ENCODE measurements around the gene ATF4.

Gene ATF4

GRCh38 chr22:39475902-39476301, 44.5 kb upstream of the ATF4 start:
- peaks cover 85% of the 10 kb centered on the region for H3K79me2 ChIP-seq (ENCODE audit: control insufficient read depth, low read length)

GRCh38 chr22:39476664-39477063, 43.7 kb upstream of the ATF4 start:
- H3F3A ChIP-seq (ENCODE audit: control insufficient read depth, insufficient read depth): peaks cover 11% of the 10 kb centered on the region
- H3K9me3 ChIP-seq (ENCODE audit: control insufficient read depth, insufficient read depth, low read length): no peaks in the 10 kb centered on the region
- H3K36me3 ChIP-seq (ENCODE audit: control insufficient read depth, low read length): peaks cover 57% of the 10 kb centered on the region
- no peak overlapping the region for H3K27ac ChIP-seq (ENCODE audit: low read depth, low read length)
- peaks cover 30% of the 10 kb centered on the region for H3K4me1 ChIP-seq (ENCODE audit: control insufficient read depth, low read length)
- peaks cover 89% of the 10 kb centered on the region for H3K79me2 ChIP-seq (ENCODE audit: control insufficient read depth, low read length)
- TF ChIP-seq EZH2phosphoT487 (IDR thresholded peaks at IDR 0.05; ENCODE audit: borderline replicate concordance, low read length): no peak
- TF ChIP-seq CTCF (IDR thresholded peaks at IDR 0.05; ENCODE audit: low read depth, low read length, poor library complexity, severe bottlenecking): no peak
- H3K4me2 ChIP-seq (ENCODE audit: low read length): no peak overlapping the region
- H4K20me1 ChIP-seq (ENCODE audit: control insufficient read depth, insufficient read depth, low read depth, low read length): peaks cover 3% of the 10 kb centered on the region; the same call in 1 of the 2 replicates
- H3K4me3 ChIP-seq (ENCODE audit: low read length): no peak overlapping the region
- H3K27me3 ChIP-seq (ENCODE audit: control insufficient read depth, low read length): no peaks in the 10 kb centered on the region
- no peaks in the 10 kb centered on the region for H3K9me2 ChIP-seq (replicated peaks; ENCODE audit: control insufficient read depth, low read length)

More at GRCh38 chr22:39475902-39476301, 44.5 kb upstream of the ATF4 start:
- Histone ChIP-seq H3K27me3 (ENCODE audit: control insufficient read depth, low read length) (no peaks in the 10 kb centered on the region), H3K4me1 (ENCODE audit: control insufficient read depth, low read length) (peaks cover 38% of the 10 kb centered on the region), H3K9me2 (replicated peaks; ENCODE audit: control insufficient read depth, low read length) (no peaks in the 10 kb centered on the region), H3K36me3 (ENCODE audit: control insufficient read depth, low read length) (peaks cover 55% of the 10 kb centered on the region), H3K9me3 (ENCODE audit: control insufficient read depth, insufficient read depth, low read length) (no peaks in the 10 kb centered on the region), H3K27ac (ENCODE audit: low read depth, low read length) (no peak overlapping the region), H3F3A (ENCODE audit: control insufficient read depth, insufficient read depth) (peaks cover 13% of the 10 kb centered on the region), H3K4me2 (ENCODE audit: low read length) (no peak overlapping the region), H4K20me1 (ENCODE audit: control insufficient read depth, insufficient read depth, low read depth, low read length) (peaks cover 3% of the 10 kb centered on the region; the same call in 1 of the 2 replicates), H3K4me3 (ENCODE audit: low read length) (no peak overlapping the region)
- no peak for TF ChIP-seq CTCF (IDR thresholded peaks at IDR 0.05; ENCODE audit: low read depth, low read length, poor library complexity, severe bottlenecking)
- TF ChIP-seq EZH2phosphoT487 (IDR thresholded peaks at IDR 0.05; ENCODE audit: borderline replicate concordance, low read length): no peak

GRCh38 chr22:39477542-39477941, 42.8 kb upstream of the ATF4 start:
- no peak overlapping the region for H3K4me3 ChIP-seq (ENCODE audit: low read length)
- peaks cover 82% of the 10 kb centered on the region for H3K79me2 ChIP-seq (ENCODE audit: control insufficient read depth, low read length)
- H3K27ac ChIP-seq (ENCODE audit: low read depth, low read length): no peak overlapping the region
- H4K20me1 ChIP-seq (ENCODE audit: control insufficient read depth, insufficient read depth, low read depth, low read length): peaks cover 3% of the 10 kb centered on the region; the same call in 1 of the 2 replicates
- peaks cover 22% of the 10 kb centered on the region for H3K4me1 ChIP-seq (ENCODE audit: control insufficient read depth, low read length)
- no peaks in the 10 kb centered on the region for H3K27me3 ChIP-seq (ENCODE audit: control insufficient read depth, low read length)
- peaks cover 4% of the 10 kb centered on the region for H3F3A ChIP-seq (ENCODE audit: control insufficient read depth, insufficient read depth)
- H3K9me3 ChIP-seq (ENCODE audit: control insufficient read depth, insufficient read depth, low read length): no peaks in the 10 kb centered on the region
- no peak overlapping the region for H3K4me2 ChIP-seq (ENCODE audit: low read length)
- peaks cover 59% of the 10 kb centered on the region for H3K36me3 ChIP-seq (ENCODE audit: control insufficient read depth, low read length)
- H3K9me2 ChIP-seq (replicated peaks; ENCODE audit: control insufficient read depth, low read length): no peaks in the 10 kb centered on the region
- TF ChIP-seq CTCF (IDR thresholded peaks at IDR 0.05; ENCODE audit: low read depth, low read length, poor library complexity, severe bottlenecking) (no peak), EZH2phosphoT487 (IDR thresholded peaks at IDR 0.05; ENCODE audit: borderline replicate concordance, low read length) (no peak)

Data from DOHH2 (cell line).